Stimulated activated CD4-positive, alpha-beta T cell treated with anti-CD3 and anti-CD28 coated beads, Interleukin-2, amount 100 ng/mL, for 24 hours (primary cell): ENCODE data around the gene RUFY3.
"Not testable (repeated sequence)": the region's sequence is repeated elsewhere in the genome, so short reads cannot be mapped to it uniquely, and the experiment has no call there.

ENCODE experiments used
- DNase-seq, 2 donors: peaks; one replicate each; pipeline ENCODE4 v3.0.0-alpha.2; 2020

RUFY3 gene

DNA sequence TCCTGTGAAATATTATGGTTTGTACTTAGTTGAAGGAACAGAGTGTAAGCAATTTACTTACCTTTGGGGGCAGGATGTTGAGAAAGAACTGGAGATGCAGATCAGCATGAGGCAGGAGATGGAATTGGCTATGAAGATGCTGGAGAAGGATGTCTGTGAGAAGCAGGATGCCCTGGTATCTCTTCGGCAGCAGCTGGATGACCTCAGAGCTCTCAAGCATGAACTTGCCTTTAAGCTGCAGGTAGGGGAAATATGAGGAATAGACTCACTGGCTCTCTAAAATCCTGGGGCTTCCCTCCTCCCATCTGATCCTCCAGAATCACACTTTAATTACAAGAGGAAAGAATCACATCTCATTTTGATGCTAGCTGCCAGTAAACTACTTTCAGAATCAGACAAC lies 67.0 kb downstream of the RUFY3 start:
- no peak for DNase-seq

DNA sequence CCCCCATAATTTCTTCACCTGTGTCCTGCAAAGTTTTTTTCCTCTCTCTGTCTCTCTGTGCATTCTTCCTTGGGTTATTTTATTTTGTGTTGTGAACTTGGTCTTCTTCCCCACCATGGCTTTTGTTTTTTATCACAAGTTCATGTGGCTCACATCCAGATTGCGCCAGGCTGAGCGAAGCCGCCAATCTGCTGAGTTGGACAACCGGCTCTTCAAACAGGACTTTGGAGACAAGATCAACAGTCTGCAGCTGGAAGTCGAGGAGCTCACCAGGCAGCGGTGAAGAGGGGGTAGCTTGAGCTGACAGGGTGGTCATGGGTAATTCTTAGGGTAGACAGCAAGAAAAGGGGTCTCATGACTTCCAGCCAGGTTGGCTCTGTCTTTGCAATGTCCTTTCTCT lies 71.9 kb downstream of the RUFY3 start:
- DNase-seq, result no peak

DNA sequence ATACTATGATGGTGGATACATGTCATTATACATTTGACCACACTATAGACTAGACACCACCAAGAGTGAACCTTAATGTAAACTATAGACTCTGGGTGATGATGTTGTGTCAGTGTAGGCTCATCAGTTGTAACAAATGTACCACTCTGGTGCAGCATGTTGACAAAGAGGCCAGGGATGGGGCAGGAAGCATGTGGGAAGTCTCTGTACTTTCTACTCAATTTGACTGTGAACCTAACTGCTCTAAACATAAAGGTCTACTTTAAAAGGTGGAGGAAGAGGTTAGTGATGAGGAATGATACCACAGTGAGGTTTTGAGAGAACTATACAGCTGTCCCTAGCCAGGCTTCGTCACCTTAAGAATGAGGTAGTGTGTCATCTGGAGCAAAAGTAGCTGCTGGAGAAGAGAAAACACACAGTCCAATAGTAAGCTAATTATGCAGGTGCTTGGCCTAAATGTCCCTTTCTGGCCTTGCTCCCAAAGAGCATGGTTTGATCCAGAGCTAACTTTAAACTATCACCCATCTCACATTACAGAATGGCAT lies 79.6 kb downstream of the RUFY3 start:
- DNase-seq, result no peak

DNA sequence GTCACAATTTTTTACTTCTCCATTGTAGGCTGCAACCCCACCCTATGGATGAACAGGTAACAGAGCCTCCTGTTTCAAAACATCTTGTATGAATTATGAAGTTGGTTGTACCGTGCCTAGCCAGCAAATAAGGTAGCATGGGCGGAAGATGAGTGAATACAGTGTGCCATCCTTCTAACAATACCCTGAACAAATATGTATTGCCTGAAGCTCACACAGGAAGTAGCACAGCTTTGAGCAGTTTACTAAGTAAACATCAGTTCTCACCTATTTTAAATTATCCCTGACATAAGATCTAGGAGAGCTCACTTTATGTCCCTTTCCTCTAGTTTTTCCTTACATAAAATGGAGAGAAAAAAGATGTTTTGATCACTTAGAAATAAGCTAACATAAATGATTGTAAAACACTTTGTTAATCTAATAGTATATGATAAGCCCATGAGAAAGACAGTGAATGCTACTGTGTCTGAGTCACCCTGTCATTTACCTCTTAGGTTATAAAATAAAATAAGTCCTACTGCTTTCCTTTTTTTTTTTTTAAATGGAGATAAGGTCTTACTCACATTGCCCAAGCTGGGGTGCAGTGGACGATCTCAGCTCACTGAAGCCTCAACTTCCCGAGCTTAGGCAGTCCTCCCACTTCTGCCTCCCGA lies 81.3 kb downstream of the RUFY3 start:
- no peak for DNase-seq

DNA sequence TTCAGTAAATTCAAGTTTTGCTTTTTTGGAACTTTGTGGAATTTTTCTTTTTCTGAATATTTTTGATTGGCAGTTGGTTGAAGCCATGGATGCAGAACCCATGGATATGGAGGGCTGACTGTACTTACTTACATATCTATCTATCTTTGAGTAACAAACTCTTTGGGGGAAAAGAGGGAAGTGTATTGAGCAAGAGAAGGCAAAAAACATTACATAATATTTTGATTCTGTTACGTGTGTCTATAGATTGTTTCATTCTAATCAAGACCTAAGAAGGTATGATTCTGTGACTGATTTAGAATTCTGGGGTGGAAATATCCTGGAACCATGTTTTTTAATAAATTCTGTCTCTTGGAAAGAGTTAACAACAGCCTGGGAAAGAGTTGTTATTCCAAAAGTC lies 86.4 kb downstream of the RUFY3 start:
- DNase-seq, result no peak

DNA sequence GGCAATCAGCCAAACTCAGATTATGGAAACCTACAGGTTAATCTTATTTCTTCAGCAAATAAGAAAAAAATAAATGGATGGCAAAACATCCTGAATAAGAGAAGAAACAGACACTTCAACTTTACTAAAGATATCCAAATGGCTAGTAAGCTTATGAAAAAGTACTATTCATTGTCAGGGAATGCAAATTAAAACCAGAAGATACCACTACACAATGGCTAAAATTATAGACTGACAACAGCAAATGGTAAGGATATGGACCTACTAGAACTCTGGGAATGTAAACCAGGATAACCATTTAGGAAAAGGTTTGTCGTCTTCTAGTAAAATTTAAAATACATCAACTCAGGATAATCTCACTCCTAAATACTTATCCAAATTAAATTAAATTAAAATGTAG lies 93.6 kb downstream of the RUFY3 start:
- no peak for DNase-seq

DNA sequence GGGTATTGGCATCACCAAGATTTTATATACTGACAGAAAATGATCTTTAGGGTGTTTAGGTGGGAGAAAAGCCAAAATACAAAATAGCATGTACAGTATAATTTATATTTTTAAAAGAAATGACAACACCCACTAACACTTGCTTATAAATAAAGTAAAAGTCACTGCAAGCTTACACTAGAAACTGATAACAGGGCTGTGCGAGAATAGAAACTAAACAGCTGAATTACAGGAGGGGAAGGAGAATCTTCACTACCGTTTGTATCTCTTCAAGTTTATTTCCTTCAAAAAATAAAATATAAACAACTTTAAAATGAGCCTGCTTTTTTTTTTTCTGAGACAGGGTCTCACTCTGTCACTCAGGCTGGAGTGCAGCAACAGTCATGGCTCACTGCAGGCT lies 95.1 kb downstream of the RUFY3 start:
- no peak for DNase-seq

DNA sequence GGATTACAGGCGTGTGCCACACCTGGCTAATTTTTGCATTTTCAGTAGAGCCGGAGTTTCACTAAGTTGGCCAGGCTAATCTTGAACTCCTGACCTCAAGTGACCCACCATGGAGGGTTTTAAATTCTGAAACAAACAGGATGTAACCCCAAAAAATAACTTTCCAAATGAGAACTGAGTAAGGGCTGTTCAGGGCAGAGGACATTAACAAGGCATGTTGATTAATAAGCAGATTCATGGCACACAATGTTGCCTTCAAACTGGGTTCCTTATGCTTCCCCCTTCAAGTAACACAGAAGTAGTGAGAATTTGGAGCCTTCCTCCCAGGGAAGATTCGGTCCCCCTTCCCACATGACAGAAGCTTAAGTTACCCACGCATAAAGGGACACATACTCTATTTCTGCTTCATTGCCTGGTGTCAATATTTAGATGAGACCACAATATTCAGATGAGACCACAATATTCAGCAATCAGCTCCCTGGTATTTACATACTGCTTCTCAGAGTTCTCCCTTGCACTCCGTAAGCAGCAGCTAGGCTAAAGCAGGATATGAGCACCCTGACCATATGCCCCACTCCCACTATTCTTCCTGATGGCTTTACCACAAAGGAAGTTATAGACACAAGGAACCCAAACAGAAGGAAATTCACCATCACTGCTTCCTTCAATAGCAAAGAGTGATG lies 96.5 kb downstream of the RUFY3 start:
- DNase-seq, result no peak

DNA sequence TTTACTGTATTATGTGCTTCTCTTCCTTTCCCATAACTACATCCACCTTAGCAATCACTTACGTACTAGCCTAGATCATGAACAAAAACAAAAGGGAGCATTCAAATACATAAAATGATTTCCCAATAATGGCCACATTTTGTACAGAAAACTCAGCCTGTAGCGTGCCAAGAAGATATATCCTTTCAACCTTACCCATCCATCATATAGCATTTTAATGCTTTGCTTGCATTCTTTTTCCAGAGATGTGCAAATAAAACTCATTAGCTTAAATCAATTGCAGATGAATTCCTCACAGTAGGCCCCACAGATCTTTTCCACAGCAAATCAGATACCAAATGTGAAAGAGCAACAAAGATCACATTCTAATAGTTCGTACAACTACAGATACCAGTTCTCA lies 97.2 kb downstream of the RUFY3 start:
- no peak for DNase-seq

DNA sequence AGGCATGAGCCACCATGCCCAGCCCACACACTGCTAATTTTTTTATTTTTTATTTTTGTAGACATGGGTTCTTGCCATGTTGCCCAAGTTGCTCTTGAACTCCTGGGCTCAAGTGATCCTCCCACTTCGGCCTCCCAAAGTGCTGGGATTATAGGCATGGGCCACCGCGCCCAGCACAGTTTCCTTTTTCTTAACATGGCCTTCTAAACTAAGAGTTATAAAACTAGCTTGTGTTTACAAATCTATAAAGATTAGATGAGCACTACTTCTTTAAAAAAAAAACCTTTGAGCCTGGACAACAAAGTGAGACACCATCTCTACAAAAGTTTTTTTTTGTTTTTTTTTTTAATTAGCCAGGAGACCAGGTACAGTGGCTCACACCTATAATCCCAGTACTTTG lies 107.3 kb downstream of the RUFY3 start:
- DNase-seq, result no peak

DNA sequence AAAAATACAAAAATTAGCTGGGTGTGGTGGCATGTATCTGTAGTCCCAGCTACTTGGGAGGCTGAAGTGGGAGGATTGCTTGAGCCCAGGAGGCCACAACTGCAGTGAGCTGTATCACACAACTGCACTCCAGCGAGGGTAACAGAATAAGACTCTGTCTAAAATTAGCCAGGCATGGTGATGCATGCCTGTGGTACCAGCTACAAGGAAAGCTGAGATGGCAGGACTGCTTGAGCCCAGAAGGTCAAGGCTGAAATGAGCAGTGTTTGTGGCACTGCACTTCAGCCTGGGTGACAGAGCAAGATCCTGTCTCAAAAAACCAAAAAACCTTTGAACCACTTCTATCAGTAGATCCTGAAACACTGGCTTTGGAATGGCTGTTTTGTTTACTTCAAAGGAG lies 107.7 kb downstream of the RUFY3 start:
- DNase-seq, result no peak

DNA sequence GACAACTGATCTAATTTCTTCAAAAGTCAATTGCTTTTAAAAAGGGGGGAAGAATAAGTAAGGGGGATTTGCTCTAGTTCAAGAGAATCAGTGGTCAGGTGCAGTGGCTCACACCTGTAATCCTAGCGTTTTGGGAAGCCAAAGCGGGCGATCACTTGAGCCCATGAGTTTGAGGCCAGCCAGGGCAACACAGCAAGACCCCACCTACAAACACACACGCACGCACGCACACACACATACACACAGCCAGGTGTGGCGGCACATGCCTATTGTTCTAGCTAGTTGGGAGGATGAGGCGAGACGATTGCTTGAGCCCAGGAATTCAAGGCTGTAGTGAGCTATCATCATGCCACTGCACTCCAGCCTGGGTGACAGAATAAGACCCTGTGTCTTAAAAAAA lies 108.3 kb downstream of the RUFY3 start:
- no peak for DNase-seq

DNA sequence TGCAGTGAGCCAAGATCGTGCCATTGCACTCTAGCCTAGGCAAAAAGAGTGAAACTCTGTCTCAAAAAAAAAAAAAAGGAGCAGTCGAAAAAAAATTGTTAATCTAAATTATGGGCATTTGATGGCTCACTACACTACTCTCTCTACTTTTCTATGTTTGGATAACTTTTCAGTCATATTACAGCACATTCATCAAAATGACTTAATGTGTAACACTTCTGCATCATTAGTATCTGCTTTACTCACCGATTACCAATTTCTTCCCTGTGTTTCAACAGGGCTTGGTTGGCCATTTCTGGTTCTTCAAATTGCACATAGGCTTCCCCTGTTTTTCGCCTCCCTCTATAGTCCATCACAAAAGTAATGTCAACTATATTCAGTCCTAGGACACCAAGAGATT lies 109.5 kb downstream of the RUFY3 start:
- no peak for DNase-seq

DNA sequence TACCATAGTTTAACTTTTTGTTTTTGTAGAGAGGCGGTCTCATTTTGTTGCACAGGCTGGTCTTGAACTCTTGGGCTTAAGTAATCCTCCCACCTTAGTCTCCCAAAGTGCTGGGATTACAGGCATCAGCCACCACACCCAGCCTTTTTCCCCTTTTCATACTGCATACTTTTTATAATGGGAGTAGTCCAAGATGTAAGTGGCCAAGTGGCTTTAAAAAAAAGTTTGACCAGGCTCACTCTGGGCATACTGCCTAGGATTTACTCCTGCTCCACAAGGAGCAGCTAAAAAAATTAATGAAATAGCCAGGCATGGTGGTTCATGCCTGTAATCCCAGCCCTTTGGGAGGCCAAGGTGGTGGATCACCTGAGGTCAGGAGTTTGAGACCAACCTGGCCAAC lies 111.9 kb downstream of the RUFY3 start:
- DNase-seq, result no peak

DNA sequence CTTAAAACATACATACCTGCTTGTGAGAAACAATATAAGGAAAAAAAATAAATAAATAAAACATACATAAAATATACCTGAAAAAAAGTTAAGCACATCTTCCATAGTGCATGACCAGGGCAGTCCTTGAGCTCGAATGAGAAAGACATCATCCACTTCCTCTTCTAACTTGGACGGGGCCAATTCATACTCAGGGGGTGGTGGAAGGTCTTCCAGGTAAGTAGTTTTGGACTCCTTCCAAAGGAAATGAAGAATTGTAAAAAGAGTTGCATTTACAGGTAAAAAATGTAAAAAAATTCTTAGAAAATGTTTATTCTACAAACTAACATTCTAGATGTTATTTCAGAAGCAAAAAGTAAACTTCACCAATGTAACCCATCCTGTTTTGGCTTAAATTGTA lies 114.3 kb downstream of the RUFY3 start:
- DNase-seq, result no peak

DNA sequence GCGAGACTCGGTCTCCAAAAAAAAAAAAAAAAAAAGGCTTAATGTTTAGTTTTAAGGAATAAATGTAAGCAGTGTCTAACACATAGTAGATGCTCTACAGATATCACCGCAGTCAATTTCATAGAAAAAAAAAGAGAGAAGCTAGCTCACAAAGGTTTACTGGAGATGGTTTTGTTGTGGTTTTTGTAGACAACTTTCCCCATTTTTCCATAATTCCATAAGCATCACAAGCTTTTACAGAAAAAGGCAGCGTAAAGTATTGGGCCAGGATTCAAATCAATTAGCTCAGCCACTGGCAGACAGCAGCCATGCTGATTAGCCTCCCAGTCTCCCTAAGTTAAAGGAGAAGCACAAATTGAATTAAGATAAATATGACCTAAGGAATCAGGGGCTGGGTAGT lies 116.4 kb downstream of the RUFY3 start:
- DNase-seq, result no peak

DNA sequence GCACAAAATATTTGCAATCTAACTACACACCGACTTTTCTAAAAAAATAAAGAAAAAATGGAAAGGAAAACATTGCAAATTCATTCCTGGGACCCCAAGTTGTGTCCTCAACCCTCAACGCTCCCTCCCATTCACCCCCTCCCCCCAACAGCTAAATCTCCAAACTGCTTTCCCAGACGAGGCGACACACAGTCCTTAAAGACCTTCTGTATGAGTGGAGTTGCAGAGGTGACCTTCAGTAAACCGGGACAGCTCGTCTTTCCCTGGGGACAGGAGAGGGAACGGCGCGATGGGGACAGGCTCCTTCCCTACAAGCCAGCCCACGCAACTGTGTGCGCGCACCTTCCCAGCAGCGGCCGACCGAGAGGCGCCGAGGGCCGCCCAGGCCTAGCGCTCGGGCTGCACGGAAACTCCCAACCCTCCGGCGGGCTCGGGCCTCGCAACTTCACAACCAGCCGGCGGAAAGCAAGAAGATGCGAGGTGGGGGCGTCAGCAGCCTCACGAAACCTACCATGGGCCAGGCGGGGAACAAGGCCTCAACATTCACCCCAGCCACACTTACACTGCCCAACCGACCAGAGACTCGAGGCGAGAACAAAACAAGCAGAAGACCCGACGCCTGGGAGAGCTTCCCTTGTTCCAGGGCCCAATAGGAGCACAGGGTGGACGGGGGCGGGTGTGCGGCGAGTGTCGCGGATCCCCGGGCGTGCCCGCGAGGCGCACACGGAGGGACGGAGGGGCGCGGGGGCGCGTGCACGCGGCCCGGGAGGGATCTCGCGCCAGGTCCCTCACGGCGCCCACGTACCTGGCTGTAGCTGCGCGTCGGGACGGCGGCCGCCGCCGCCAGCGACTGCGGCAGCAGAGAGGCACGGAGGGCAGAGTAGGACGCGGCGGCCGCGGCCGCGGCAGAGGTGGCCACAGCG lies 117.2 kb downstream of the RUFY3 start:
- DNase-seq, result peak; percentile 69 to 71

DNA sequence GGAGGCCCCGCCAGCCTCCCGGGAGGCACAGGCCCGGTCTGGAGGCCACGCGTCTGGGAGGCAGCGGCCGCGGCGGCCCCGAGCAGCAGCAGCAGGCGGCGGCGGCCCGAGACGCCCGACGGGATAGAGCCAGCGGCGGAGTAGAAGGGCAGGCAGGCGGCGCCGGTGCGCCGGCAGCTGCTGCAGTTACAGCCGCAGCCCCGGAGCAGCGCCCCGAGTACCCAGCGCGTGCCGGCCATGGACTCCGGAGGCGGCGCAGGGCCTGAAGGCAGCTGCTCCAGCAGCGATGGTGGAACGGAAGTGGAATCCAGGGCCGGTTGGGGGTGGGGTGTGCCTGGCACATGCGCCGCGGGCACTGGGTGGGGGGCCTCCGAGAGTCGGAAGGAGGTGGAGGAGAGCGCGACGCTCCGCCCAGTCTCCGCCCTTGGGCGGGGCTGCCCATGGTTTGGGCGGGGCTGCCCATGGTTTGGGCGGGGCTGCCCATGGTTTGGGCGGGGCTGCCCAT lies 117.9 kb downstream of the RUFY3 start, which contains the start of gene GRSF1:
GRSF1 (minus strand) TSS at position 302 of the 505 bp plus-strand sequence; CDS start at position 239, 63 bp downstream.
- DNase-seq, result peak; percentile 93 to 94

DNA sequence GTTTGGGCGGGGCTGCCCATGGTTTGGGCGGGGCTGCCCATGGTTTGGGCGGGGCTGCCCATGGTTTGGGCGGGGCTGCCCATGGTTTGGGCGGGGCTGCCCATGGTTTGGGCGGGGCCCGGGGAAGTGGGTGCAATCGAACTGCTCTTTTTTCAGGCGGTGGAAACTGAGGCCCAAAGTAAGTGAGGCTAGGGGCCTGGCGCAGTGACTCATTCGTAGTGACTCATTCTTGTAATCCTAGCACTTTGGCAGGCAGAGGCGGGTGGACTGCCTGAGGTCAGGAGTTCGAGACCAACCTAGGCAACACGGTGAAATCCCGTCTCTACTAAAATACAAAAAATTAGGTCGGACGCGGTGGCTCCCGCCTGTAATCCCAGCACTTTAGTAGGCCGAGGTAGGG lies 118.4 kb downstream of the RUFY3 start:
- DNase-seq, result peak; percentile 73 to 74

DNA sequence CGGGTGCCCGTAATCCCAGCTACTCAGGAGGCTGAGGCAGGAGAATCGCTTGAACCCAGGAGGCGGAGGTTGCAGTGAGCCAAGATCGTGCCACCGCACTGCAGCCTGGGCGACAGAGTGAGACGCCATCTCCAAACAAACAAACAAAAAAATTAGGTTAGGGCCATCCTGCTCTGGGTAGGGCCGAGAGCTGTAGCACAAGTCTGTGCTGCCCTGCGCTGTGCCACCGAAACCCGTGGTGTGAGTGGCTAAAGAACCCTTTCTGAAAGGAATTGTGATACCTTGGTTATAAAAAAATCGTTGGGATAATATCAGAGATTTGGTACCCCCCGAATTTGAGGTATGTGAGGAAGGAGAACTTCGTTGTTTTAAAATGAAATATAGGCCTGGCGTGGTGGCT lies 118.9 kb downstream of the RUFY3 start:
- not testable (repeated sequence) for DNase-seq

DNA sequence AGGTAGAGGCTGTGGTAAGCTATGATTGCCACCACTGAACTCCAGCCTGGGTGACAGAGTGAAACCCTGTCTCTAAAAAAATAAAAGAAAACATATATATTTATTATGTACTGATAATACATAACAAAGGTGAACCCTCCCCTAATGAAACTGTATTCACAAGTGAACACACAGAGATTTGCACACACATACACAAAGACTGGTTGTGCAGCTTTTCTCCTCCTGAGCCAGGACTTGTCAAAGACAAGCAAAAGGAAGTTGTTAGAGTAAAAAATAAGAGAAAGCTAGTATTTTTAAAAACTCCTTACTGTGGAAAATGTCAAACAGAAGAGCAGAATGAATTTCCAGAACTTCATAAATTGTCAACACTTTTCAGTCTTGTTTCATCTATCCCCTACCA lies 119.4 kb downstream of the RUFY3 start:
- no peak for DNase-seq

DNA sequence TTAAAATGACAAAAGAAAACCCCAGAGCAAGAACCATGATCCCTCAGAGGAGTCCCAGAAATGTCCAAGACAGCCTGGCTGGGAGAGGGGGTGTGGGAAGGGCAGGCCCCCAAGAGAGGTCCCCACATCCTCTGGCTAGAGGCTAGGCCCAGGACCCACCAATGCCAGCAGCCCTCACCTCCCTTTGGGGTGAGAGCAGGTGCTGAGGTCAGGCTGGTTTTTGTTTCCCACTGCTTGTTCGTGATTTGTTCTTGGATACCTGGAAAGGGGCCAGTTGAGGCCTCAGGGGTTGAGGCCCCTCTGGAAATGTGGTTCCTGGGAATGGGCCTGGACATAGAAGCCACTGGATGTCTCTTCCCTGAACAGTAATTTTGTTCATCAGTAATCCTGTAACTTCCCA lies 120.2 kb downstream of the RUFY3 start:
- DNase-seq, result no peak

DNA sequence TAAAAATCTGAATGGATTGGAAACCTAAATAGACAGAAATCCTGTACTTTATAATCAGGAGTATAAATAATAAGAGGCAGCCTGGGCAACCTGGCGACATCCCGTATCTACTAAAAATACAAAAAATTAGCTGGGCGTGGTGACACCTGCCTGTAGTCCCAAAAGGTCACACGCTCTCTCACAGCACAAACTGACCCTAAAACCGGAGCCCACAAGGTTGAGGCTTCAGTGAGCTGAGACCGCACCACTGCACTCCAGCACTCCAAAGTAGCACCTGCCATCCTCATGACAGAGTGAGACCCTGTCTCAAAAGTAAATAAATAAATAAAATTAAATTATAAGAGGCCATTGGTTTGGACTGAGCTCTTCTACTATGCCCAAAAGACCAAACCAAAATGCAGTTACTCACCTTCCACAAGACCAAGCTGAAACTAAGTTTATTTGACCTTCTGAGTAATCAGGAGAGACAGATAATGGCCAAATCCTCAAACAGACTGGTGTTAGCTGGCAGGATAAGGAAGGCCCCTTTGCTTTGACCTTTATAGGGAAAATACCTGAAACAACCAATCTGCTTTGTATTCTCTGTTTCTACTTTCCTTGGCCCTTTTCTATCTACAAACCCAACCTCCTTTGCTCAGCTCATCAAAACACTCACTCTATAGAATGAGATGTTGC lies 121.1 kb downstream of the RUFY3 start:
- no peak for DNase-seq
